Lower leg skin (tissue), 3 donors: ENCODE measurements around the gene DOK7.

Experiments
- CTCF ChIP-seq, 3 donors: fragments of 450-650 bp; IDR thresholded peaks; one replicate each; pipeline ENCODE4 v1.5.1; 2016; ENCODE audit warnings: antibody characterized with exemption in 3 of 3, mild to moderate bottlenecking in 3 of 3, moderate library complexity in 2 of 3
- POLR2A ChIP-seq, 2 donors: fragments of 450-650 bp; IDR thresholded peaks; one replicate each; pipeline ENCODE4 v1.6.1; 2016 to 2017; ENCODE audit warnings: antibody characterized with exemption in 2 of 2, mild to moderate bottlenecking in 1 of 2, moderate library complexity in 1 of 2

DNA sequence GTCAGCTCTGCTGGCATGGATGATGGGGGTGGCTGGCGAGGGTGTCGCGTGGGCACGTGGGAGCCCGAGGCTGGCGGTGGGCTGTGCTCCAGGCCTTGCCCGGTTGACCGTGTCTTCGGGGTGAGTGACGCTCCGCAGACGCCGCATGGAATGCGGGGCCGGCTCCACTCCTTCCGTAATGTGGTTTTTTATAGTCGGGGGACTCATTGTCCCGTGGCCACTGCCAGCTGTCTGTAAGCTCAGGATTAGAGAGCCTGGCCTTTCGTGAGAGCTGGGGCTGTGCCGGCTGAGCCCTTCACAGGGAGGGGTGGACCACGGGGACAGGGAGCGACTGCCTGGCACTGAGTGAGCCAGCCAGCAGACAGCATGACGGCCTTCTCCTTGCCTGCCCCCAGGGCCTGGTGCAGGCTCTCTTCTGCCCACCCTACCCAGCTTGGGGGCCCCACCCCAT, 20.4 kb downstream of the DOK7 start:
- no peak for TF ChIP-seq CTCF (IDR thresholded peaks at IDR 0.05)
- TF ChIP-seq POLR2A (IDR thresholded peaks at IDR 0.05): no peak
